HepG2 (cell line): ENCODE measurements around the gene KCNK7. TPM values are rescaled to one million over a fixed set of nuclear protein-coding genes. Genes with fewer than 3 reads are reported as not detected.
A peak's percentile ranks its signal among the peaks of the same experiment; 100 is the strongest.

Experiments used
- ATAC-seq: fragments of 200-7000 bp; cut with Tn5 transposase; 3 replicates; pipeline ENCODE4 v1.9.1; 2020; ENCODE audit warnings: mild to moderate bottlenecking, moderate library complexity
- BruUV-seq: library from RNA; stranded (reverse); fragments of 400-500 nt; replicated peaks from 2 replicates; lab custom pipeline; 2021; lab: Mats Ljungman, UMichigan
- CTCF ChIA-PET: fragments of 300-600 bp; formaldehyde crosslinking; extraction: SDS; loops from one replicate; lab custom pipeline; 2021; ENCODE audit warnings: low total read pairs, inconsistent platforms, low intra/inter-chr PET ratio; lab: Yijun Ruan, JAX
- POLR2A ChIA-PET: fragments of 350-600 bp; sonication (Branson Sonifier 250); formaldehyde crosslinking; loops from one replicate; lab custom pipeline; 2020; ENCODE audit warnings: antibody characterized with exemption, inconsistent platforms; lab: Yijun Ruan, JAX
- DNase-seq: peaks from one replicate; pipeline ENCODE4 v3.0.0-alpha.2; 2015; ENCODE audit warnings: low spot score
- FAIRE-seq: peaks from 3 replicates; lab custom pipeline; 2011; peaks lifted over from hg19 to GRCh38; lab: Jason Lieb, UNC
- H2AFZ ChIP-seq: one replicate; pipeline ENCODE4 v1.6.1; 2011; ENCODE audit warnings: low read length, inconsistent platforms
- H3K27ac ChIP-seq: fragments of 300-600 bp; 3 replicates; pipeline ENCODE4 v1.8.0; 2011; ENCODE audit warnings: mixed run types, mild to moderate bottlenecking, mixed read lengths, low read length, inconsistent platforms; ENCODE audit not compliant: insufficient read depth; ENCODE audit errors: extremely low read length
- H3K27me3 ChIP-seq, 2 experiments: fragments of 200-600 bp in 1 of 2; 2 replicates in 1 of 2; 3 replicates in 1 of 2; pipeline versions ENCODE4 v1.6.0 to v1.8.0; 2011; ENCODE audit warnings: low read length in 2 of 2, mild to moderate bottlenecking in 2 of 2, moderate library complexity in 2 of 2, inconsistent platforms in 1 of 2; ENCODE audit not compliant: insufficient read depth in 2 of 2, control insufficient read depth in 1 of 2
- H3K36me3 ChIP-seq, 2 experiments: fragments of 200-600 bp in 1 of 2; replicated peaks in 1 of 2; 2 replicates in 1 of 2; 3 replicates in 1 of 2; pipeline versions ENCODE4 v1.5.1 to v1.8.0; 2011; ENCODE audit warnings: low read length in 2 of 2, inconsistent platforms in 1 of 2; ENCODE audit not compliant: insufficient read depth in 2 of 2, control insufficient read depth in 1 of 2
- H3K4me1 ChIP-seq: 2 replicates; pipeline ENCODE4 v1.5.1; 2012; ENCODE audit warnings: low read length, inconsistent platforms; ENCODE audit not compliant: insufficient read depth
- H3K4me2 ChIP-seq: 2 replicates; pipeline ENCODE4 v1.6.0; 2011; ENCODE audit warnings: low read depth, low read length, inconsistent platforms
- H3K4me3 ChIP-seq, 3 experiments: fragments of 200-600 bp in 1 of 3; sonication (generic), shearing (Covaris generic) in 1 of 3; replicated peaks in 1 of 3; 2 replicates each; pipeline ENCODE4 v1.5.1; 2011 to 2016; ENCODE audit warnings: low read length in 3 of 3, inconsistent platforms in 2 of 3, low read depth in 2 of 3, mild to moderate bottlenecking in 2 of 3, control low read depth in 1 of 3, mixed read lengths in 1 of 3; ENCODE audit not compliant: insufficient read depth in 1 of 3
- H3K79me2 ChIP-seq: one replicate; pipeline ENCODE4 v1.6.1; 2011; ENCODE audit warnings: low read length, inconsistent platforms; ENCODE audit not compliant: insufficient read depth
- H3K9ac ChIP-seq: 2 replicates; pipeline ENCODE4 v1.6.0; 2011; ENCODE audit warnings: mild to moderate bottlenecking, low read depth, low read length, inconsistent platforms; ENCODE audit not compliant: insufficient read depth
- H3K9me3 ChIP-seq: 2 replicates; pipeline ENCODE4 v1.5.1; 2012; ENCODE audit warnings: mild to moderate bottlenecking, low read length
- H4K20me1 ChIP-seq: 2 replicates; pipeline ENCODE4 v1.6.0; 2011; ENCODE audit warnings: inconsistent platforms, mild to moderate bottlenecking, low read length, moderate library complexity; ENCODE audit not compliant: insufficient read depth
- BHLHE40 ChIP-seq: IDR thresholded peaks from 2 replicates; pipeline ENCODE4 v1.6.1; 2011; ENCODE audit warnings: low read length, improper control_type of control experiment
- BORCS8-MEF2B ChIP-seq: sonication (generic); formaldehyde crosslinking; IDR thresholded peaks from 2 replicates; pipeline ENCODE4 v1.8.0; 2022; ENCODE audit warnings: mild to moderate bottlenecking, missing genetic modification reagents
- DR1 ChIP-seq: sonication (generic); formaldehyde crosslinking; IDR thresholded peaks from 2 replicates; pipeline ENCODE4 v1.8.0; 2021; ENCODE audit warnings: mild to moderate bottlenecking, missing genetic modification reagents, inconsistent platforms
- EHMT2 ChIP-seq: fragments of 200-600 bp; sonication (generic); IDR thresholded peaks from 2 replicates; pipeline ENCODE4 v1.7.0; 2017; ENCODE audit warnings: antibody characterized with exemption, low read depth, low read length, borderline replicate concordance
- MIER3 ChIP-seq: IDR thresholded peaks from 2 replicates; pipeline ENCODE4 v1.6.1; 2016; ENCODE audit warnings: missing compliant biosample characterization, borderline replicate concordance
- POGZ ChIP-seq: sonication (generic); formaldehyde crosslinking; IDR thresholded peaks from 2 replicates; pipeline ENCODE4 v1.4.0; 2020; ENCODE audit warnings: mild to moderate bottlenecking, missing genetic modification reagents
- PRDM15 ChIP-seq: sonication (generic); formaldehyde crosslinking; IDR thresholded peaks from 2 replicates; pipeline ENCODE4 v1.4.0; 2020; ENCODE audit warnings: missing genetic modification reagents
- ZBTB38 ChIP-seq: sonication (generic); formaldehyde crosslinking; IDR thresholded peaks from 2 replicates; pipeline ENCODE4 v1.5.1; 2020; ENCODE audit warnings: mild to moderate bottlenecking, missing genetic modification reagents
- ZBTB8A ChIP-seq: sonication (generic); formaldehyde crosslinking; IDR thresholded peaks from 2 replicates; pipeline ENCODE4 v1.4.0; 2020; ENCODE audit warnings: mild to moderate bottlenecking, low read depth, missing genetic modification reagents, borderline replicate concordance
- ZKSCAN1 ChIP-seq: fragments of 150-350 bp; IDR thresholded peaks from 2 replicates; pipeline ENCODE4 v1.6.1; 2014; ENCODE audit warnings: low read length
- ZNF260 ChIP-seq: sonication (generic); formaldehyde crosslinking; IDR thresholded peaks from 2 replicates; pipeline ENCODE4 v1.4.0; 2020; ENCODE audit warnings: missing genetic modification reagents, low read depth, mild to moderate bottlenecking, borderline replicate concordance
- ZNF574 ChIP-seq: sonication (generic); formaldehyde crosslinking; IDR thresholded peaks from 2 replicates; pipeline ENCODE4 v1.4.0; 2020; ENCODE audit warnings: missing genetic modification reagents
- ZNF691 ChIP-seq: sonication (generic); formaldehyde crosslinking; IDR thresholded peaks from 2 replicates; pipeline ENCODE4 v1.4.0; 2020; ENCODE audit warnings: missing genetic modification reagents, low read depth, mild to moderate bottlenecking, borderline replicate concordance
- ZZZ3 ChIP-seq: sonication (generic); formaldehyde crosslinking; IDR thresholded peaks from 2 replicates; pipeline ENCODE4 v1.4.0; 2020; ENCODE audit warnings: missing genetic modification reagents, mild to moderate bottlenecking, borderline replicate concordance
- WGBS: methylation state at CpG from one replicate; pipeline ENCODE4 v1.1.6; 2017; ENCODE audit warnings: low lambda C conversion rate; 5-methylcytosine and 5-hydroxymethylcytosine counted together
- in situ Hi-C: cut with HindIII; loops from 2 replicates; pipeline ENCODE4 v1.10.0; 2017; ENCODE audit warnings: low pct_unique_long_range_greater_than_20kb; ENCODE audit not compliant: extremely low pct_ligation_motif_present
- intact Hi-C: fragments of 100-400 bp; cut with micrococcal nuclease; formaldehyde crosslinking; loops from one replicate; pipeline ENCODE4 v1.10.0; 2022; ENCODE audit not compliant: unreplicated experiment
- polyA plus RNA-seq, 8 experiments: library from polyadenylated mRNA; depleted of rRNA in 3 of 8; stranded (reverse) in 7 of 8; unstranded in 1 of 8; fragments of >200 nt; fragmentation: Illumina TruSeq in 4 of 8; extraction: Trizol in 4 of 8; gene quantifications; 2 replicates each; pipeline versions ENCODE4 v1.2.1 to v1.2.3, GENCODE V29; 2011 to 2016; ENCODE audit warnings: low read depth in 4 of 8, missing spikeins in 1 of 8, mixed read lengths in 1 of 8; ENCODE audit not compliant: insufficient read depth in 1 of 8
- total RNA-seq, 5 experiments: library from RNA; depleted of rRNA; stranded (reverse); fragments of >200 nt; fragmentation: Illumina TruSeq; extraction: Trizol; gene quantifications; 2 replicates each; pipeline ENCODE4 v1.2.3, GENCODE V29; 2016; ENCODE audit warnings: low read depth in 1 of 5
- TF ChIP-seq, protein P1 (sequence below): IDR thresholded peaks from 2 replicates; pipeline ENCODE4 v1.6.1; 2016; ENCODE audit warnings: missing compliant biosample characterization, missing genetic modification reagents, borderline replicate concordance

KCNK7 gene
- total and polyA plus RNA-seq, 2 of the 13 experiments (the other 11 are each of a cell fraction or from before 2014, with no cell fraction given) = 0.11 TPM; not detected in 1

DNA sequence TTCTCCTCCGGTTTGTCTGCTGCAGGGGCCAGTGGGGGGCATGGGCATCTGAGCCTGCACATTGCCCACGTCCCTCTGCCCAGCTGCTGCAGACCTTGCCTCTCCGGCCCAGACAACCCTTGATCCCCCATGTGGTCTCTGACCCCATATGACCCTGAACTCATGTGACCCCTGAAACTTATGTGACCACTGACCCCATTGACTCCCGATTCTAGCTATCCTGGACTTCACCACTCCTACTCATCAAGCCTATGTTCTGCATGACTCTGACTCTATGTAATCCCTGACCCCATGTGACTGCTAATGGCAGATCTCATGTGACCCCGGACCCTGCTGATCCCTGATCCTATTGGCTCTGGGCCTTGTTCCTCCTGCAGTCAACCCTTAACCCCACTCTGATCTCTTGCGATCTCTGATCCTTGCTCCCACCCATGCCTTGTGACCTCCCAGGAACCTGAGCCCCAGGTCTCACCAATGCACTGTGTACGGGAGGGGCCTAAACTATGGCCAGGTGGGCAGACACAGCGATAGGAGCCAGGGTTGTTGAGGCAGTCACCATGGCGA lies 43.1 kb downstream of the KCNK7 start:
- BruUV-seq = no TSS peak
- Histone ChIP-seq H3K4me3 (no peak overlapping the region), H2AFZ (no peak overlapping the region), H3K27ac (peak overlapping the region; percentile 70), H4K20me1 (peaks cover 10% of the 10 kb centered on the region; the same call in 1 of the 2 replicates), H3K79me2 (peaks cover 8% of the 10 kb centered on the region), H3K36me3 (peaks cover 3 to 11% of the 10 kb centered on the region in 2 experiments; a peak in 2 of 5 replicates), H3K4me1 (peaks cover 57% of the 10 kb centered on the region), H3K27me3 (no peaks in the 10 kb centered on the region), H3K9ac (no peak overlapping the region), H3K4me2 (no peak overlapping the region), H3K9me3 (no peaks in the 10 kb centered on the region)
- FAIRE-seq = no peak
- in situ Hi-C loops = loop anchor here (10.0 kb wide), 1 partner anchor 302 kb away; the partner anchor contains the start of gene CFL1
- ChIA-PET CTCF (interaction anchor here (1.9 to 2.3 kb wide), 2 partner anchors 11 to 17 kb away, joined by 4 to 8 read pairs; partner anchors contain the start of gene ZNRD2), POLR2A (interaction anchor here (0.9 to 2.6 kb wide), 15 partner anchors 8 to 133 kb away, joined by 3 to 22 read pairs (median 6); partner anchors contain the start of genes MALAT1, NEAT1, PCNX3 and SCYL1)
- DNase-seq = no peak
- WGBS = 71% methylated on average over 4 of the region's 9 CpGs
- ATAC-seq = no peak
- intact Hi-C loops = no loop called here
- no peak for TF ChIP-seq EHMT2
- TF ChIP-seq BORCS8-MEF2B (CRISPR knock-in tag) = no peak
- peak; percentile 6; the same call in 1 of the 2 replicates for TF ChIP-seq ZBTB38
- no peak for TF ChIP-seq PRDM15 (CRISPR knock-in tag)
- no peak for TF ChIP-seq BHLHE40
- TF ChIP-seq, protein P1, sequence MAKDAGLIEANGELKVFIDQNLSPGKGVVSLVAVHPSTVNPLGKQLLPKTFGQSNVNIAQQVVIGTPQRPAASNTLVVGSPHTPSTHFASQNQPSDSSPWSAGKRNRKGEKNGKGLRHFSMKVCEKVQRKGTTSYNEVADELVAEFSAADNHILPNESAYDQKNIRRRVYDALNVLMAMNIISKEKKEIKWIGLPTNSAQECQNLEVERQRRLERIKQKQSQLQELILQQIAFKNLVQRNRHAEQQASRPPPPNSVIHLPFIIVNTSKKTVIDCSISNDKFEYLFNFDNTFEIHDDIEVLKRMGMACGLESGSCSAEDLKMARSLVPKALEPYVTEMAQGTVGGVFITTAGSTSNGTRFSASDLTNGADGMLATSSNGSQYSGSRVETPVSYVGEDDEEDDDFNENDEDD = no peak
- no peak for TF ChIP-seq POGZ (CRISPR knock-in tag)
- TF ChIP-seq ZNF260 (CRISPR knock-in tag) = no peak
- no peak for TF ChIP-seq ZKSCAN1
- 0 out of 2 replicates have a peak, but pooled peaks have one; percentile 12 for TF ChIP-seq ZZZ3 (CRISPR knock-in tag)
- peak; percentile 26; the same call in 1 of the 2 replicates for TF ChIP-seq ZNF691 (CRISPR knock-in tag)
- TF ChIP-seq ZNF574 (CRISPR knock-in tag) = no peak
- no peak for TF ChIP-seq ZBTB8A (CRISPR knock-in tag)
- TF ChIP-seq MIER3 (CRISPR knock-in tag) = no peak
- TF ChIP-seq DR1 (CRISPR knock-in tag) = no peak
